HG02981 (cell line): ENCODE data around the gene MAGI2.

Experiments
- ATAC-seq: cut with Tn5 transposase; IDR thresholded peaks from one replicate; pipeline ENCODE4 v1.9.1; 2021; ENCODE audit warnings: mild to moderate bottlenecking, moderate library complexity; ENCODE audit not compliant: unreplicated experiment

Gene MAGI2

GRCh38 chr7:78448911-78449310 lies 1004.6 kb downstream of the MAGI2 start:
- ATAC-seq = no peak

GRCh38 chr7:78444267-78444666 lies 1009.2 kb downstream of the MAGI2 start:
- no peak for ATAC-seq

- no peak for ATAC-seq
Observed at GRCh38 chr7:78443811-78444210, 1009.7 kb downstream of the MAGI2 start.

- ATAC-seq = no peak
Observed at GRCh38 chr7:78441737-78442136, 1011.7 kb downstream of the MAGI2 start.

- ATAC-seq = no peak
Observed at GRCh38 chr7:78438433-78438832, 1015.0 kb downstream of the MAGI2 start.

GRCh38 chr7:78437118-78437517 lies 1016.3 kb downstream of the MAGI2 start:
- ATAC-seq = no peak

- no peak for ATAC-seq
Observed at GRCh38 chr7:78435355-78435754, 1018.1 kb downstream of the MAGI2 start.

- no peak for ATAC-seq
Observed at GRCh38 chr7:78434281-78434680, 1019.2 kb downstream of the MAGI2 start.

GRCh38 chr7:78433421-78433820 lies 1020.0 kb downstream of the MAGI2 start:
- no peak for ATAC-seq

- ATAC-seq = no peak
Observed at GRCh38 chr7:78429878-78430277, 1023.6 kb downstream of the MAGI2 start.

- ATAC-seq = no peak
Observed at GRCh38 chr7:78427209-78427608, 1026.3 kb downstream of the MAGI2 start.

GRCh38 chr7:78420001-78420400 lies 1033.5 kb downstream of the MAGI2 start:
- ATAC-seq = no peak

GRCh38 chr7:78417180-78417853 lies 1036.2 kb downstream of the MAGI2 start:
- no peak for ATAC-seq

- no peak for ATAC-seq
Observed at GRCh38 chr7:78413568-78413967, 1039.9 kb downstream of the MAGI2 start.

GRCh38 chr7:78412216-78412858 lies 1041.1 kb downstream of the MAGI2 start:
- no peak for ATAC-seq

GRCh38 chr7:78407031-78407430 lies 1046.4 kb downstream of the MAGI2 start:
- ATAC-seq = no peak

- no peak for ATAC-seq
Observed at GRCh38 chr7:78406531-78406930, 1046.9 kb downstream of the MAGI2 start.

GRCh38 chr7:78402096-78402495 lies 1051.4 kb downstream of the MAGI2 start:
- ATAC-seq = no peak

- ATAC-seq = no peak
Observed at GRCh38 chr7:78400038-78400437, 1053.4 kb downstream of the MAGI2 start.

GRCh38 chr7:78399033-78399769 lies 1054.3 kb downstream of the MAGI2 start:
- ATAC-seq = no peak

- ATAC-seq = no peak
Observed at GRCh38 chr7:78398576-78398975, 1054.9 kb downstream of the MAGI2 start.

- ATAC-seq = no peak
Observed at GRCh38 chr7:78398081-78398480, 1055.4 kb downstream of the MAGI2 start.
